Mesenchymal stem cell (in vitro differentiated cells and primary cell): ENCODE measurements around the gene DNAJC30.
A peak's percentile ranks its signal among the peaks of the same experiment; 100 is the strongest.

Experiments used
- DNase-seq: peaks from one replicate; pipeline ENCODE4 v3.0.0-alpha.2; 2013
- H2AFZ ChIP-seq: one replicate; pipeline ENCODE4 v1.6.1; 2013; ENCODE audit warnings: low read depth, mild to moderate bottlenecking, control low read depth, inconsistent platforms, low read length, moderate library complexity
- H2AK5ac ChIP-seq: 2 replicates; pipeline ENCODE4 v1.6.1; 2013; ENCODE audit warnings: low read length, moderate library complexity, mild to moderate bottlenecking, inconsistent platforms; ENCODE audit not compliant: severe bottlenecking
- H2BK120ac ChIP-seq: one replicate; pipeline ENCODE4 v1.6.1; 2013; ENCODE audit warnings: low read depth, mild to moderate bottlenecking, inconsistent platforms, low read length, moderate library complexity
- H2BK12ac ChIP-seq, 2 experiments: one replicate each; pipeline ENCODE4 v1.6.1; 2013; ENCODE audit warnings: inconsistent platforms in 2 of 2, low read length in 2 of 2, mild to moderate bottlenecking in 2 of 2, moderate library complexity in 2 of 2, control low read depth in 1 of 2
- H2BK15ac ChIP-seq: one replicate; pipeline ENCODE4 v1.6.1; 2013; ENCODE audit warnings: mild to moderate bottlenecking, low read depth, inconsistent platforms; ENCODE audit not compliant: poor library complexity, severe bottlenecking
- H2BK5ac ChIP-seq: 2 replicates; pipeline ENCODE4 v1.6.1; 2013; ENCODE audit warnings: low read depth, mild to moderate bottlenecking, low read length, control low read depth, inconsistent platforms; ENCODE audit not compliant: poor library complexity, severe bottlenecking
- H3K14ac ChIP-seq, 2 experiments: one replicate each; pipeline ENCODE4 v1.6.1; 2013; ENCODE audit warnings: inconsistent platforms in 2 of 2, low read length in 2 of 2, control low read depth in 1 of 2, mild to moderate bottlenecking in 1 of 2, moderate library complexity in 1 of 2
- H3K18ac ChIP-seq, 2 experiments: one replicate each; pipeline ENCODE4 v1.6.1; 2013; ENCODE audit warnings: inconsistent platforms in 2 of 2, low read length in 2 of 2, control low read depth in 1 of 2, low read depth in 1 of 2, mild to moderate bottlenecking in 1 of 2
- H3K23ac ChIP-seq, 2 experiments: one replicate each; pipeline ENCODE4 v1.6.1; 2013; ENCODE audit warnings: inconsistent platforms in 2 of 2, low read length in 2 of 2, mild to moderate bottlenecking in 2 of 2, moderate library complexity in 2 of 2, control low read depth in 1 of 2
- H3K27ac ChIP-seq: 2 replicates; pipeline ENCODE4 v1.5.1; 2013; ENCODE audit warnings: mild to moderate bottlenecking, moderate library complexity, low read length, control low read depth, inconsistent platforms; ENCODE audit not compliant: poor library complexity, severe bottlenecking
- H3K27me3 ChIP-seq, 2 experiments: 2 replicates each; pipeline versions ENCODE4 v1.6.1 to v1.7.0; 2013; ENCODE audit warnings: low read length in 2 of 2, mild to moderate bottlenecking in 2 of 2, moderate library complexity in 2 of 2, control low read depth in 1 of 2, inconsistent platforms in 1 of 2; ENCODE audit not compliant: control insufficient read depth in 1 of 2, insufficient read depth in 1 of 2
- H3K36me3 ChIP-seq, 2 experiments: 2 replicates each; pipeline versions ENCODE4 v1.6.1 to v1.7.0; 2013; ENCODE audit warnings: low read length in 2 of 2, control low read depth in 1 of 2, inconsistent platforms in 1 of 2, low read depth in 1 of 2, mild to moderate bottlenecking in 1 of 2; ENCODE audit not compliant: insufficient read depth in 2 of 2, control insufficient read depth in 1 of 2
- H3K4ac ChIP-seq, 2 experiments: one replicate each; pipeline ENCODE4 v1.6.1; 2013; ENCODE audit warnings: inconsistent platforms in 2 of 2, low read length in 2 of 2, mild to moderate bottlenecking in 2 of 2, moderate library complexity in 2 of 2, control low read depth in 1 of 2, low read depth in 1 of 2
- H3K4me1 ChIP-seq: 2 replicates; pipeline ENCODE4 v1.6.1; 2013; ENCODE audit warnings: low read depth, low read length, control low read depth; ENCODE audit not compliant: control insufficient read depth, insufficient read depth
- H3K4me2 ChIP-seq: 2 replicates; pipeline ENCODE4 v1.6.1; 2013; ENCODE audit warnings: low read length, mild to moderate bottlenecking, inconsistent platforms; ENCODE audit not compliant: poor library complexity, severe bottlenecking
- H3K4me3 ChIP-seq, 2 experiments: 2 replicates each; pipeline versions ENCODE4 v1.5.1 to v1.7.0; 2013; ENCODE audit warnings: low read length in 2 of 2, mild to moderate bottlenecking in 2 of 2, control low read depth in 1 of 2, low read depth in 1 of 2; ENCODE audit not compliant: insufficient read depth in 1 of 2
- H3K79me1 ChIP-seq: replicated peaks from 2 replicates; pipeline ENCODE4 v1.6.1; 2013; ENCODE audit warnings: mild to moderate bottlenecking, control low read depth, low read length, inconsistent platforms; ENCODE audit not compliant: poor library complexity, severe bottlenecking
- H3K9ac ChIP-seq: 2 replicates; pipeline ENCODE4 v1.7.0; 2013; ENCODE audit warnings: mild to moderate bottlenecking, low read length, moderate library complexity
- H3K9me3 ChIP-seq: 2 replicates; pipeline ENCODE4 v1.7.0; 2013; ENCODE audit warnings: mild to moderate bottlenecking, low read length; ENCODE audit not compliant: control insufficient read depth
- H4K8ac ChIP-seq: one replicate; pipeline ENCODE4 v1.6.1; 2013; ENCODE audit warnings: inconsistent platforms, mild to moderate bottlenecking, low read length, moderate library complexity
- H4K91ac ChIP-seq: one replicate; pipeline ENCODE4 v1.6.1; 2013; ENCODE audit warnings: mild to moderate bottlenecking, low read length, inconsistent platforms
- WGBS: methylation state at CpG from one replicate; pipeline ENCODE4 v1.1.7; 2013; ENCODE audit warnings: mixed read lengths; 5-methylcytosine and 5-hydroxymethylcytosine counted together

The DNAJC30 gene

GRCh38 chr7:73706126-73707044 lies 23.1 kb upstream of the DNAJC30 start:
- H2BK5ac ChIP-seq, result peak overlapping the region; percentile 57
- no peaks in the 10 kb centered on the region for H3K9me3 ChIP-seq
- H3K4ac ChIP-seq, result no peak overlapping the region

GRCh38 chr7:73705551-73705920 lies 22.3 kb upstream of the DNAJC30 start:
- Histone ChIP-seq H2BK15ac (no peak overlapping the region), H3K18ac (no peak overlapping the region), H2BK120ac (no peak overlapping the region), H3K4me3 (no peak overlapping the region), H3K27ac (peak overlapping the region; percentile 67), H3K23ac (no peak overlapping the region), H3K14ac (no peak overlapping the region), H2AFZ (no peak overlapping the region), H3K9me3 (no peaks in the 10 kb centered on the region), H3K36me3 (peaks cover 77 to 86% of the 10 kb centered on the region in 2 experiments), H3K4me1 (peaks cover 58% of the 10 kb centered on the region), H3K9ac (peak overlapping the region; percentile 29), H3K4ac (no peak overlapping the region), H3K79me1 (peaks cover 18% of the 10 kb centered on the region), H4K91ac (no peak overlapping the region), H4K8ac (no peak overlapping the region), H2AK5ac (peak overlapping the region; percentile 91), H2BK5ac (peak overlapping the region; percentile 51), H3K4me2 (peak overlapping the region; percentile 13), H2BK12ac (peak overlapping the region in 1 of 2 experiments; percentile 10), H3K27me3 (no peaks in the 10 kb centered on the region)
- DNase-seq, result no peak
- 92% methylated on average over 10 of the region's 10 CpGs for WGBS

More at GRCh38 chr7:73706126-73707044, 23.1 kb upstream of the DNAJC30 start:
- Histone ChIP-seq H3K27me3 (no peaks in the 10 kb centered on the region), H3K23ac (peak overlapping the region in 1 of 2 experiments; percentile 54), H3K79me1 (peaks cover 18% of the 10 kb centered on the region), H3K4me1 (peaks cover 61% of the 10 kb centered on the region), H2BK12ac (no peak overlapping the region), H2AFZ (no peak overlapping the region), H3K4me2 (peak overlapping the region; percentile 3), H2BK15ac (no peak overlapping the region), H2AK5ac (peak overlapping the region; percentile 91), H4K91ac (no peak overlapping the region), H3K36me3 (peaks cover 71 to 86% of the 10 kb centered on the region in 2 experiments), H4K8ac (no peak overlapping the region), H3K9ac (peak overlapping the region; percentile 41), H2BK120ac (no peak overlapping the region), H3K18ac (no peak overlapping the region), H3K27ac (peak overlapping the region; percentile 67), H3K14ac (no peak overlapping the region), H3K4me3 (no peak overlapping the region)
- peak; percentile 10 for DNase-seq
- WGBS, result 85% methylated on average over 24 of the region's 25 CpGs

- Histone ChIP-seq H4K8ac (no peak overlapping the region), H3K14ac (no peak overlapping the region), H3K4ac (no peak overlapping the region), H3K36me3 (peaks cover 82 to 87% of the 10 kb centered on the region in 2 experiments), H3K4me2 (peak overlapping the region; percentile 19), H3K18ac (no peak overlapping the region), H2BK15ac (no peak overlapping the region), H3K27me3 (no peaks in the 10 kb centered on the region), H3K23ac (no peak overlapping the region), H3K27ac (peak overlapping the region; percentile 67), H2BK120ac (no peak overlapping the region), H2BK5ac (peak overlapping the region; percentile 48), H2AK5ac (peak overlapping the region; percentile 91), H4K91ac (no peak overlapping the region), H3K79me1 (peaks cover 18% of the 10 kb centered on the region), H2AFZ (no peak overlapping the region), H3K4me1 (peaks cover 56% of the 10 kb centered on the region), H3K9ac (peak overlapping the region; percentile 9), H3K4me3 (no peak overlapping the region), H3K9me3 (no peaks in the 10 kb centered on the region), H2BK12ac (no peak overlapping the region)
- WGBS, result 90% methylated on average over 18 of the region's 23 CpGs
- no peak for DNase-seq
Measured at GRCh38 chr7:73704640-73705550, 21.6 kb upstream of the DNAJC30 start.
